Measurements from ENCODE around the gene C17orf113. TPM values are rescaled to one million over a fixed set of nuclear protein-coding genes. Genes with fewer than 3 reads are reported as not detected.

C17orf113 gene
- total RNA-seq, 2 donors from 2014 or later = 1.7 to 2.9 TPM

DNA sequence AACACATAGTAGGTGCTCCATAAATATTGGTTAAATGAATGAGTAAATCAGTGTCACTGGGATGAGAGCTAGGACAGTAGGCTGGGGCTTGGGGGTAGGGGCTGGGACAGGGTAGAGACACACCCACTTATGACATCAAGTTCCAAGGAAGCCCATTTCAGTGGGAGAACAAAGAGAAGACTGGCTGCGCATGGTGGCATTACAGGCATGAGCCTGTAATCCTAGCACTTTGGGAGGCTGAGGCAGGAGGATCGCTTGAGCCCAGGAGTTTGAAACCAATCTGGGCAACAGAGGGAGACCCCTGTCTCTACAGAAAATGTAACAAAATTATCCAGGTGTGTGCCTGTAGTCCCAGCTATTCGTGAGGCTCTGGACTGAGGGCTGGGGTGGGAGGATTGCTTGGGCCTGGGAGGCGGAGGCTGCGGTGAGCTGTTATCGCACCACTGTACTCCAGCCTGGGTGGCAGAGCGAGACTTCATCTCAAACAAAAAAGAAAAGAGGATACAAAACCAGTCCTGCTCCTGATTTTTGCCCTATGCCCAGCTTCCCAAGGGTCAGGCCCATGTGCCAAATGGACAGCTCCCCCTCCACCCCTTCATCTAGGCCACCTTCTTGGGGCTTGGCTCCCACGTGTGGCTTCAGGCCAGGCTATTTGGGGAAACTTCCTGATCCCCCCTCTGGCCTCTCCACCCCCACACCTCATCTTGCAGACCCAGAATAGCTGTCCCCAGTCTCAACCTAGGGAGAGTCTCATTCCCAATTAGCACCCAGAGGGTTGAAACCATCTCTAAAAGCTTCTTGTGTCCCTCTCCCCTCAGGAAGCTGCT, 40.8 kb upstream of the C17orf113 start:
- H3K4me3 Mint-ChIP-seq = no peak overlapping the region
- no peak overlapping the region for H3K9ac ChIP-seq (ENCODE audit: extremely low read depth, low read length, poor library complexity, severe bottlenecking)
- H3K4me1 Mint-ChIP-seq = peaks cover 20% of the 10 kb centered on the region
- no peaks in the 10 kb centered on the region for H3K36me3 Mint-ChIP-seq (ENCODE audit: low read depth)
- H3K9me3 ChIP-seq (ENCODE audit: control insufficient read depth, low read length) = no peaks in the 10 kb centered on the region
- WGBS, 2 experiments (ENCODE audit: insufficient coverage in 1 of 2, insufficient read length in 1 of 2) = 82 to 96% methylated on average over 3 to 8 of the region's 8 CpGs
- no peak overlapping the region for H3K4me3 ChIP-seq (ENCODE audit: low read length)
- H3K9me3 Mint-ChIP-seq = no peaks in the 10 kb centered on the region
- H3K27me3 Mint-ChIP-seq (ENCODE audit: insufficient read depth) = peaks cover 17% of the 10 kb centered on the region
- DNase-seq = no peak
- peaks cover 8% of the 10 kb centered on the region for H3K4me1 ChIP-seq (ENCODE audit: control insufficient read depth, insufficient read depth, low read length)
- no peaks in the 10 kb centered on the region for H3K36me3 ChIP-seq (ENCODE audit: control insufficient read depth, insufficient read depth, low read length)
- H3K27me3 ChIP-seq (ENCODE audit: control insufficient read depth, insufficient read depth, low read length, poor library complexity, severe bottlenecking) = peaks cover 9% of the 10 kb centered on the region
- no peak overlapping the region for H3K27ac Mint-ChIP-seq
- no peak overlapping the region for H3K27ac ChIP-seq (ENCODE audit: low read depth, low read length)
- TF ChIP-seq CTCF (conservative IDR thresholded peaks at IDR 0.05) = no peak

GRCh38 chr17:42088736-42089135, 38.3 kb upstream of the C17orf113 start:
- no peaks in the 10 kb centered on the region for H3K27me3 ChIP-seq (ENCODE audit: control insufficient read depth, insufficient read depth, low read length, poor library complexity, severe bottlenecking)
- Mint-ChIP-seq H3K27me3 (ENCODE audit: insufficient read depth) (peaks cover 10% of the 10 kb centered on the region), H3K4me3 (no peak overlapping the region), H3K27ac (no peak overlapping the region), H3K9me3 (no peaks in the 10 kb centered on the region), H3K4me1 (peaks cover 18% of the 10 kb centered on the region), H3K36me3 (ENCODE audit: low read depth) (no peaks in the 10 kb centered on the region)
- H3K9me3 ChIP-seq (ENCODE audit: control insufficient read depth, low read length) = no peaks in the 10 kb centered on the region
- H3K4me1 ChIP-seq (ENCODE audit: control insufficient read depth, insufficient read depth, low read length) = peaks cover 8% of the 10 kb centered on the region
- no peak overlapping the region for H3K4me3 ChIP-seq (ENCODE audit: low read length)
- TF ChIP-seq CTCF (conservative IDR thresholded peaks at IDR 0.05) = no peak
- no peak for DNase-seq
- H3K27ac ChIP-seq (ENCODE audit: low read depth, low read length) = no peak overlapping the region
- no peak overlapping the region for H3K9ac ChIP-seq (ENCODE audit: extremely low read depth, low read length, poor library complexity, severe bottlenecking)
- WGBS, 2 experiments (ENCODE audit: insufficient coverage in 1 of 2, insufficient read length in 1 of 2) = 79 to 95% methylated on average over 4 to 8 of the region's 8 CpGs
- no peaks in the 10 kb centered on the region for H3K36me3 ChIP-seq (ENCODE audit: control insufficient read depth, insufficient read depth, low read length)

GRCh38 chr17:42087736-42088705, 37.6 kb upstream of the C17orf113 start:
- no peak overlapping the region for H3K27ac ChIP-seq (ENCODE audit: low read depth, low read length)
- H3K36me3 ChIP-seq (ENCODE audit: control insufficient read depth, insufficient read depth, low read length) = no peaks in the 10 kb centered on the region
- no peak overlapping the region for H3K4me3 ChIP-seq (ENCODE audit: low read length)
- peaks cover 10% of the 10 kb centered on the region for H3K27me3 Mint-ChIP-seq (ENCODE audit: insufficient read depth)
- H3K4me1 ChIP-seq (ENCODE audit: control insufficient read depth, insufficient read depth, low read length) = peaks cover 8% of the 10 kb centered on the region
- H3K27ac Mint-ChIP-seq = no peak overlapping the region
- H3K4me3 Mint-ChIP-seq = no peak overlapping the region
- H3K9me3 Mint-ChIP-seq = no peaks in the 10 kb centered on the region
- no peak overlapping the region for H3K9ac ChIP-seq (ENCODE audit: extremely low read depth, low read length, poor library complexity, severe bottlenecking)
- TF ChIP-seq CTCF (conservative IDR thresholded peaks at IDR 0.05) = no peak
- 84 to 87% methylated on average over 10 to 20 of the region's 20 CpGs for WGBS, 2 experiments (ENCODE audit: insufficient coverage in 1 of 2, insufficient read length in 1 of 2)
- no peaks in the 10 kb centered on the region for H3K9me3 ChIP-seq (ENCODE audit: control insufficient read depth, low read length)
- H3K27me3 ChIP-seq (ENCODE audit: control insufficient read depth, insufficient read depth, low read length, poor library complexity, severe bottlenecking) = no peaks in the 10 kb centered on the region
- no peaks in the 10 kb centered on the region for H3K36me3 Mint-ChIP-seq (ENCODE audit: low read depth)
- DNase-seq = peak; percentile 61
- H3K4me1 Mint-ChIP-seq = peaks cover 18% of the 10 kb centered on the region

Data from endodermal cell (in vitro differentiated cells).